PFSK-1 (cell line): ENCODE results near the gene DNAL1.

Experiments
- POLR2AphosphoS5 ChIP-seq: IDR thresholded peaks from 2 replicates; pipeline ENCODE4 v1.6.1; 2012; ENCODE audit warnings: low read depth, mild to moderate bottlenecking, control low read depth, low read length, moderate library complexity
- TF ChIP-seq, protein P1 (sequence below), 2 experiments: IDR thresholded peaks; 2 replicates each; pipeline versions ENCODE4 v1.6.1 to v1.8.0; 2011 to 2012; ENCODE audit warnings: low read depth in 2 of 2, low read length in 2 of 2, control low read depth in 1 of 2, inconsistent platforms in 1 of 2, mild to moderate bottlenecking in 1 of 2, moderate library complexity in 1 of 2; ENCODE audit not compliant: insufficient read depth in 1 of 2

DNA sequence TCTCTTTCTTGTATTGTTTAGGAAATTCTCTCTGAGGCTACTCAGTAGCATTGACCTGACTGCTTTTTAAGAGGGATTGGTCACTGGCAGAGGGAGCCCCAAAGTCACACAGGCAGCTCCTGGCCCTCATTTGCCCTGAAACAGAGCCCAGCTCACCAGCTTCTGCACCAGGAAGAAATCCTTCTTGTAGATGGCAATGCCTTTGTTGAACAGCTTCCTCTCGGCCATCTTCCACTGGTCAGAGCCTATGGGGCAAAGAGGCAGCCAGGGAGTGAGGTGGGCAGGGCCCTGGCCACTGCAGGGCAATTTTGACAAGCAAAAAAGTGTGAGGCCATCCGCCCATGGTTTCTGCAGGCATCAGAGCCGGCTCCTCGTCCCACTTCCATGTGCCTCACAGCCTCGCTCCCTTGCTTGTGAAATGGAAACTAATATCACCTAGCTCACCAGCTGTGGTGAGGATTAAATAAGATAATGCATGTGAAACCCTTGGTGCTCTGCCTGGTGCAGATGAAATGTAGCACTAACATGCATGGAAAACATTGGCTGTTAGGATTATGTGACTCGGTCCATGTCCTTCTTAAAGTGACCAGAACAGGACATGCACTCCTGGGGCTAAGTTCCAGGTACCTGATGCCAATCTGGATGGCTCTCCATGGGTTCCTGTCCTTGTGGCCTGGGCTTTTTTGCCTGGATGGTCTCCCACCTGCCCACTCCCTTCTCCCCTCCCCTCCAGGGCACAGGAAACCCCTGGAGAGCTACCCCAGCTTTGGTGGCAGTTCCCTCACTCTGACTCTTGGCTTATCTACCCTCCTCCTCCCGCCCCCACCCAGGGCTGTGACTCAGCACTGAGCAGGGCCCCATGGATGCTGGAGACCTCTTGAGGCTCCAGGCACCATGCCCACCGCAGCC lies 80.6 kb downstream of the DNAL1 start:
- TF ChIP-seq POLR2AphosphoS5 = no peak
- TF ChIP-seq, protein P1, sequence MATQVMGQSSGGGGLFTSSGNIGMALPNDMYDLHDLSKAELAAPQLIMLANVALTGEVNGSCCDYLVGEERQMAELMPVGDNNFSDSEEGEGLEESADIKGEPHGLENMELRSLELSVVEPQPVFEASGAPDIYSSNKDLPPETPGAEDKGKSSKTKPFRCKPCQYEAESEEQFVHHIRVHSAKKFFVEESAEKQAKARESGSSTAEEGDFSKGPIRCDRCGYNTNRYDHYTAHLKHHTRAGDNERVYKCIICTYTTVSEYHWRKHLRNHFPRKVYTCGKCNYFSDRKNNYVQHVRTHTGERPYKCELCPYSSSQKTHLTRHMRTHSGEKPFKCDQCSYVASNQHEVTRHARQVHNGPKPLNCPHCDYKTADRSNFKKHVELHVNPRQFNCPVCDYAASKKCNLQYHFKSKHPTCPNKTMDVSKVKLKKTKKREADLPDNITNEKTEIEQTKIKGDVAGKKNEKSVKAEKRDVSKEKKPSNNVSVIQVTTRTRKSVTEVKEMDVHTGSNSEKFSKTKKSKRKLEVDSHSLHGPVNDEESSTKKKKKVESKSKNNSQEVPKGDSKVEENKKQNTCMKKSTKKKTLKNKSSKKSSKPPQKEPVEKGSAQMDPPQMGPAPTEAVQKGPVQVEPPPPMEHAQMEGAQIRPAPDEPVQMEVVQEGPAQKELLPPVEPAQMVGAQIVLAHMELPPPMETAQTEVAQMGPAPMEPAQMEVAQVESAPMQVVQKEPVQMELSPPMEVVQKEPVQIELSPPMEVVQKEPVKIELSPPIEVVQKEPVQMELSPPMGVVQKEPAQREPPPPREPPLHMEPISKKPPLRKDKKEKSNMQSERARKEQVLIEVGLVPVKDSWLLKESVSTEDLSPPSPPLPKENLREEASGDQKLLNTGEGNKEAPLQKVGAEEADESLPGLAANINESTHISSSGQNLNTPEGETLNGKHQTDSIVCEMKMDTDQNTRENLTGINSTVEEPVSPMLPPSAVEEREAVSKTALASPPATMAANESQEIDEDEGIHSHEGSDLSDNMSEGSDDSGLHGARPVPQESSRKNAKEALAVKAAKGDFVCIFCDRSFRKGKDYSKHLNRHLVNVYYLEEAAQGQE (IDR thresholded peaks at IDR 0.05; ENCODE audit: insufficient read depth in 1 of 2, low read depth in 2 of 2, low read length in 2 of 2) = no peak
